A549 (cell line): ENCODE measurements around the gene CACNG8.

Experiments
- CHD2 ChIP-seq: fragments of 150-350 bp; IDR thresholded peaks from 2 replicates; pipeline ENCODE4 v1.6.1; 2014; ENCODE audit warnings: low read length; ENCODE audit not compliant: partially characterized antibody
- EP300 ChIP-seq, 2 experiments: fragments of >200 bp; sonication (Bioruptor Twin); formaldehyde crosslinking; IDR thresholded peaks; 2 replicates in 1 of 2; 3 replicates in 1 of 2; pipeline ENCODE4 v1.6.1; 2016 to 2017
- MYC ChIP-seq: IDR thresholded peaks from 2 replicates; pipeline ENCODE4 v1.6.1; 2012; ENCODE audit warnings: mild to moderate bottlenecking, inconsistent platforms, low read length, improper control_type of control experiment, borderline replicate concordance
- NFE2L2 ChIP-seq: fragments of 150-350 bp; conservative IDR thresholded peaks from 2 replicates; pipeline ENCODE4 v1.6.1; 2014; ENCODE audit warnings: low read length
- POLR2A ChIP-seq: IDR thresholded peaks from 2 replicates; pipeline ENCODE4 v1.6.1; 2012; ENCODE audit warnings: mild to moderate bottlenecking, low read length
- RAD21 ChIP-seq, 2 experiments: fragments of >200 bp in 1 of 2; sonication (Bioruptor Twin) in 1 of 2; formaldehyde crosslinking in 1 of 2; IDR thresholded peaks in 1 of 2; conservative IDR thresholded peaks in 1 of 2; 2 replicates in 1 of 2; 3 replicates in 1 of 2; pipeline ENCODE4 v1.6.1; 2012 to 2018; ENCODE audit warnings: inconsistent platforms in 1 of 2
- RCOR1 ChIP-seq: fragments of 150-350 bp; IDR thresholded peaks from 2 replicates; pipeline ENCODE4 v1.6.1; 2014; ENCODE audit warnings: antibody characterized with exemption, low read length, low read depth
- ZFP36 ChIP-seq: fragments of 450-650 bp; IDR thresholded peaks from 2 replicates; pipeline ENCODE4 v1.6.1; 2014; ENCODE audit warnings: borderline replicate concordance; ENCODE audit not compliant: partially characterized antibody
- TF ChIP-seq, protein P1 (sequence below): fragments of >200 bp; sonication (Bioruptor Twin); formaldehyde crosslinking; IDR thresholded peaks from 3 replicates; pipeline ENCODE4 v1.5.1; 2016
- TF ChIP-seq, protein P2 (sequence below): IDR thresholded peaks from 2 replicates; pipeline ENCODE4 v1.6.1; 2012

DNA sequence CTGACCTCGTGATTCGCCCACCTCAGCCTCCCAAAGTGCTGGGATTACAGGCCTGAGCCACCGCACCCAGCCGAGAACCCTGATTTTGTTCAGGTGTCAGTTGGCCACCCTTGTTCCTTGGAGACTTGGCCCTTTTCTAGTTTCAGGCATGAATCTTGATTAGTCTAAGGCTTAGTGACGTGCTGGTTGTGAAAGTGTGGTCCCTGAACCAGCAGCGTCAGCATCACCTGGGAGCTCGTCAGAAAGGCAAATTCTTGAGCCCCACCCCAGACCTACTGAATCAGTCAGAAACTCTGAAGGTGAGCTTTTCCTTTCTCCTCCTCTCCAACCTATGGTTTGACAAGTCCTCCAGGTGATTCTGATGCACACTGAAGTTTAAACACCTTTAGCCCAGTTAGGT lies 63.9 kb downstream of the CACNG8 start:
- TF ChIP-seq, protein P1, sequence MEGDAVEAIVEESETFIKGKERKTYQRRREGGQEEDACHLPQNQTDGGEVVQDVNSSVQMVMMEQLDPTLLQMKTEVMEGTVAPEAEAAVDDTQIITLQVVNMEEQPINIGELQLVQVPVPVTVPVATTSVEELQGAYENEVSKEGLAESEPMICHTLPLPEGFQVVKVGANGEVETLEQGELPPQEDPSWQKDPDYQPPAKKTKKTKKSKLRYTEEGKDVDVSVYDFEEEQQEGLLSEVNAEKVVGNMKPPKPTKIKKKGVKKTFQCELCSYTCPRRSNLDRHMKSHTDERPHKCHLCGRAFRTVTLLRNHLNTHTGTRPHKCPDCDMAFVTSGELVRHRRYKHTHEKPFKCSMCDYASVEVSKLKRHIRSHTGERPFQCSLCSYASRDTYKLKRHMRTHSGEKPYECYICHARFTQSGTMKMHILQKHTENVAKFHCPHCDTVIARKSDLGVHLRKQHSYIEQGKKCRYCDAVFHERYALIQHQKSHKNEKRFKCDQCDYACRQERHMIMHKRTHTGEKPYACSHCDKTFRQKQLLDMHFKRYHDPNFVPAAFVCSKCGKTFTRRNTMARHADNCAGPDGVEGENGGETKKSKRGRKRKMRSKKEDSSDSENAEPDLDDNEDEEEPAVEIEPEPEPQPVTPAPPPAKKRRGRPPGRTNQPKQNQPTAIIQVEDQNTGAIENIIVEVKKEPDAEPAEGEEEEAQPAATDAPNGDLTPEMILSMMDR, result no peak
- TF ChIP-seq EP300 (IDR thresholded peaks at IDR 0.05) (no peak), POLR2A (no peak), CHD2 (no peak), ZFP36 (no peak), RAD21 (conservative IDR thresholded peaks at IDR 0.05 in 1 of 2, IDR thresholded peaks at IDR 0.05 in 1 of 2) (no peak), NFE2L2 (no peak), RCOR1 (no peak), MYC (no peak)
- TF ChIP-seq, protein P2, sequence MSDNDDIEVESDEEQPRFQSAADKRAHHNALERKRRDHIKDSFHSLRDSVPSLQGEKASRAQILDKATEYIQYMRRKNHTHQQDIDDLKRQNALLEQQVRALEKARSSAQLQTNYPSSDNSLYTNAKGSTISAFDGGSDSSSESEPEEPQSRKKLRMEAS, result no peak
